Testis (tissue), 3 donors: ENCODE measurements around the gene PIWIL4. TPM values are rescaled to one million over a fixed set of nuclear protein-coding genes. Genes with fewer than 3 reads are reported as not detected.

ENCODE experiments used
- DNase-seq: peaks from one replicate; pipeline ENCODE4 v3.0.0-alpha.2; 2019
- H3K27ac ChIP-seq, 2 donors: fragments of 200-600 bp; sonication (generic); one replicate each; pipeline ENCODE4 v1.5.1; 2019
- H3K27me3 ChIP-seq: fragments of 200-600 bp; sonication (generic); one replicate; pipeline ENCODE4 v1.5.1; 2019
- H3K36me3 ChIP-seq: fragments of 200-600 bp; sonication (generic); one replicate; pipeline ENCODE4 v1.5.1; 2017; ENCODE audit warnings: low read depth; ENCODE audit errors: missing control alignments
- H3K4me1 ChIP-seq: fragments of 200-600 bp; sonication (generic); one replicate; pipeline ENCODE4 v1.5.1; 2019
- H3K4me3 ChIP-seq, 2 donors: fragments of 200-600 bp; sonication (generic); one replicate each; pipeline ENCODE4 v1.5.1; 2017 to 2019
- H3K9me3 ChIP-seq: fragments of 200-600 bp; sonication (generic); one replicate; pipeline ENCODE4 v1.5.1; 2017
- POLR2A ChIP-seq: fragments of 450-650 bp; IDR thresholded peaks from one replicate; pipeline ENCODE4 v1.6.1; 2017; ENCODE audit warnings: antibody characterized with exemption, mild to moderate bottlenecking, moderate library complexity
- WGBS, 2 donors: methylation state at CpG; one replicate each; pipeline ENCODE4 v1.1.5; 2018; 5-methylcytosine and 5-hydroxymethylcytosine counted together
- intact Hi-C: fragments of 100-400 bp; cut with DNase I; formaldehyde crosslinking; loops from one replicate; pipeline ENCODE4 v1.15.1; 2023; ENCODE audit warnings: low total_unique reads
- polyA plus RNA-seq: library from polyadenylated mRNA; stranded (reverse); fragments of 350-450 nt; fragmentation: Illumina TruSeq; extraction: RNeasy Lipid Tissue Mini Kit (QIAGEN cat#74804); gene quantifications from one replicate; pipeline ENCODE4 v1.2.3, GENCODE V29; 2014; ENCODE audit warnings: low read depth, low replicate concordance; ENCODE audit not compliant: insufficient read depth
- total RNA-seq, 2 donors: library from RNA; depleted of rRNA; stranded (reverse); fragments of >200 nt; gene quantifications; one replicate each; pipeline ENCODE4 v1.2.3, GENCODE V29; 2016
- TF ChIP-seq, protein P1 (sequence below), 3 experiments: fragments of 450-650 bp in 2 of 3; fragments of 200-600 bp in 1 of 3; sonication (generic) in 1 of 3; IDR thresholded peaks; one replicate each; pipeline ENCODE4 v1.5.1; 2016 to 2019; ENCODE audit warnings: antibody characterized with exemption in 3 of 3, mild to moderate bottlenecking in 2 of 3, moderate library complexity in 1 of 3

PIWIL4 gene
- total and polyA plus RNA-seq, 3 donors from 2014 or later: 19.9 to 30.2 (median 23.0) TPM

DNA sequence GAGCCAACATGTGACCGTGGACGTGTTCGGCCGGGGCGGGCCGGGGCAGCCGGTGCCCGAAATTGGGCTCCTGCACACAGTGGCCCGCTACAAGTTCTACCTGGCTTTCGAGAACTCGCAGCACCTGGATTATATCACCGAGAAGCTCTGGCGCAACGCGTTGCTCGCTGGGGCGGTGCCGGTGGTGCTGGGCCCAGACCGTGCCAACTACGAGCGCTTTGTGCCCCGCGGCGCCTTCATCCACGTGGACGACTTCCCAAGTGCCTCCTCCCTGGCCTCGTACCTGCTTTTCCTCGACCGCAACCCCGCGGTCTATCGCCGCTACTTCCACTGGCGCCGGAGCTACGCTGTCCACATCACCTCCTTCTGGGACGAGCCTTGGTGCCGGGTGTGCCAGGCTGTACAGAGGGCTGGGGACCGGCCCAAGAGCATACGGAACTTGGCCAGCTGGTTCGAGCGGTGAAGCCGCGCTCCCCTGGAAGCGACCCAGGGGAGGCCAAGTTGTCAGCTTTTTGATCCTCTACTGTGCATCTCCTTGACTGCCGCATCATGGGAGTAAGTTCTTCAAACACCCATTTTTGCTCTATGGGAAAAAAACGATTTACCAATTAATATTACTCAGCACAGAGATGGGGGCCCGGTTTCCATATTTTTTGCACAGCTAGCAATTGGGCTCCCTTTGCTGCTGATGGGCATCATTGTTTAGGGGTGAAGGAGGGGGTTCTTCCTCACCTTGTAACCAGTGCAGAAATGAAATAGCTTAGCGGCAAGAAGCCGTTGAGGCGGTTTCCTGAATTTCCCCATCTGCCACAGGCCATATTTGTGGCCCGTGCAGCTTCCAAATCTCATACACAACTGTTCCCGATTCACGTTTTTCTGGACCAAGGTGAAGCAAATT lies 21.7 kb upstream of the PIWIL4 start:
- Histone ChIP-seq H3K9me3 (no peaks in the 10 kb centered on the region), H3K27ac (peak overlapping the region in 1 of 2 donors; percentile 99), H3K4me3 (peak overlapping the region; percentile 72 to 86), H3K27me3 (no peaks in the 10 kb centered on the region), H3K4me1 (no peaks in the 10 kb centered on the region), H3K36me3 (no peaks in the 10 kb centered on the region)
- intact Hi-C loops: no loop called here
- no peak for TF ChIP-seq POLR2A
- TF ChIP-seq, protein P1, sequence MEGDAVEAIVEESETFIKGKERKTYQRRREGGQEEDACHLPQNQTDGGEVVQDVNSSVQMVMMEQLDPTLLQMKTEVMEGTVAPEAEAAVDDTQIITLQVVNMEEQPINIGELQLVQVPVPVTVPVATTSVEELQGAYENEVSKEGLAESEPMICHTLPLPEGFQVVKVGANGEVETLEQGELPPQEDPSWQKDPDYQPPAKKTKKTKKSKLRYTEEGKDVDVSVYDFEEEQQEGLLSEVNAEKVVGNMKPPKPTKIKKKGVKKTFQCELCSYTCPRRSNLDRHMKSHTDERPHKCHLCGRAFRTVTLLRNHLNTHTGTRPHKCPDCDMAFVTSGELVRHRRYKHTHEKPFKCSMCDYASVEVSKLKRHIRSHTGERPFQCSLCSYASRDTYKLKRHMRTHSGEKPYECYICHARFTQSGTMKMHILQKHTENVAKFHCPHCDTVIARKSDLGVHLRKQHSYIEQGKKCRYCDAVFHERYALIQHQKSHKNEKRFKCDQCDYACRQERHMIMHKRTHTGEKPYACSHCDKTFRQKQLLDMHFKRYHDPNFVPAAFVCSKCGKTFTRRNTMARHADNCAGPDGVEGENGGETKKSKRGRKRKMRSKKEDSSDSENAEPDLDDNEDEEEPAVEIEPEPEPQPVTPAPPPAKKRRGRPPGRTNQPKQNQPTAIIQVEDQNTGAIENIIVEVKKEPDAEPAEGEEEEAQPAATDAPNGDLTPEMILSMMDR (IDR thresholded peaks at IDR 0.05): no peak
- no peak for DNase-seq
- WGBS, 2 donors: 64 to 67% methylated on average over 28 to 39 of the region's 54 CpGs

DNA sequence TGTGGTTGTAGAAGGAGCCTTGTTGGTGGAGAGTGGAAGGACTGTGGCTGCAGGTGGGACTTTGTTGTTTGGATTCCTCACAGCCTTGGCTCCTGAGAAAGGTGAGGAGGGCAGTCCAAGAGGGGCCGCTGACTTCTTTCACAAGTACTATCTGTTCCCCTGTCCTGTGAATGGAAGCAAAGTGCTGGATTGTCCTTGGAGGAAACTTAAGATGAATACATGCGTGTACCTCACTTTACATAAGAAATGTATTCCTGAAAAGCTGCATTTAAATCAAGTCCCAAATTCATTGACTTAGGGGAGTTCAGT lies 21.1 kb upstream of the PIWIL4 start:
- DNase-seq: no peak
- intact Hi-C loops: no loop called here
- Histone ChIP-seq H3K27ac (no peak overlapping the region), H3K27me3 (no peaks in the 10 kb centered on the region), H3K4me1 (no peaks in the 10 kb centered on the region), H3K36me3 (no peaks in the 10 kb centered on the region), H3K9me3 (no peaks in the 10 kb centered on the region), H3K4me3 (no peak overlapping the region)
- TF ChIP-seq, protein P1 (IDR thresholded peaks at IDR 0.05): no peak
- TF ChIP-seq POLR2A: no peak
- 48 to 73% methylated on average over 2 of the region's 2 CpGs for WGBS, 2 donors

DNA sequence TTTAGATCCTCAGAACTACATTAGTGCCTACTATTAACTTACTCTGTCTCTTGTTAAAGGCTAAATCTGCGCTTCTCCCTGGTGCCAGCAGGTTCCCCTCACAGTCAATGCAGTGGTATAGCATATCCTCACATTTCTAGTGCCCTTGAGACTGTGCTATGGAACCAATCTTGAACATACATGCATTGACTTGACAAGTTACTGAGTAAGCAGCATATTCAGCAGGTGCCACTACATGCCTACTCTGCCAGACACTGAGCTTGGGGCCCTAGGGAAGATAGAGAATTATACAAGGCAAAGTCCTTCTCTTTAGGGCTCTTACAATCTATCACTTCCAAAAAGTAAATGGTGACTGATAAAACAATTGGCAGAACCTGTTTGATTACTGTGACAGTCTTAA lies 20.3 kb upstream of the PIWIL4 start:
- intact Hi-C loops: no loop called here
- no peak for DNase-seq
- Histone ChIP-seq H3K27me3 (no peaks in the 10 kb centered on the region), H3K4me3 (no peak overlapping the region), H3K36me3 (no peaks in the 10 kb centered on the region), H3K4me1 (no peaks in the 10 kb centered on the region), H3K27ac (no peak overlapping the region), H3K9me3 (no peaks in the 10 kb centered on the region)
- 82 to 90% methylated on average over 1 of the region's 1 CpG for WGBS, 2 donors
- no peak for TF ChIP-seq POLR2A
- TF ChIP-seq, protein P1 (IDR thresholded peaks at IDR 0.05): no peak

DNA sequence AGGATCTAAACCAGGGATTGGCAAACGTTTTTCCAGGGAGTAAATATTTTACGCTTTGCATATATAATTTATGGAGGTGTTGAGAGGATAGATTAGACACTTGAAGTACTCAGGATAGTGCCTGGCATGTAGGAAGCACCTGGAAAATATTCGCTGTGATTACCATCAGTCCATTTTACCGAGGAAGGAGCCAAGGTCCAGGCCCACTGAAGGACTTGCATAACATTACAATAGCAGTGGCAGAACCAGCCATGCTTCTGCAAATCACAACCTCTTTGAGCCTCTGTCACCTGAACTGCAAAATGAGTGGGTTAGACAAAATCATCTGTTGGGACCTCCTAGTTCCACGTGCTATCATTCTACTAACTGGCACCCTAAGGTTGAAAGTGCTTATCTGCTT lies 18.0 kb upstream of the PIWIL4 start:
- no peak for TF ChIP-seq POLR2A
- TF ChIP-seq, protein P1 (IDR thresholded peaks at IDR 0.05): no peak
- H3K27ac ChIP-seq: no peak overlapping the region
- H3K36me3 ChIP-seq: no peaks in the 10 kb centered on the region
- H3K27me3 ChIP-seq: no peaks in the 10 kb centered on the region
- no peaks in the 10 kb centered on the region for H3K4me1 ChIP-seq
- no peaks in the 10 kb centered on the region for H3K9me3 ChIP-seq
- no peak for DNase-seq
- WGBS, 2 donors: 75 to 77% methylated on average over 5 of the region's 5 CpGs
- intact Hi-C loops: no loop called here
- H3K4me3 ChIP-seq: no peak overlapping the region

DNA sequence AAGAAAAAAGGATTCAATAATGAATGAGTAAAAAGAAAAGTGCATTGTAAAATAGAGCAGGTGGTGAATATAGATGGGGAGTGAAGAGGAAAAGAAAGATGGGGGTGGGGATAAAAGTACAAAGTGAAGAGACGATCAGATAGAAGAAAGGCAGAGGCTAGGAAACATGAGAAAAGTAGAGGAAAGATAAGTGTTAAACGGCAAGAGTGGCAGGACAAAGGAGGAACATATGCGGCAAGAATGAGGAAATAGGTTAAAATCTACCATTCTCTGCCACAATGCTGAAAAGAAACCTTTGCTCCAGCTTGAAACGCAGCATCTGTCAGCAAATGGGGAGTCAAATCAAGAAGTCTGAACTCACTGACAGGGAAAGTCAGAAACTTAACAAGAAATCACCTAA lies 16.7 kb upstream of the PIWIL4 start:
- Histone ChIP-seq H3K36me3 (no peaks in the 10 kb centered on the region), H3K9me3 (no peaks in the 10 kb centered on the region)
- 71% methylated on average over 4 of the region's 4 CpGs for WGBS, 2 donors

More for the DNA sequence above, 16.7 kb upstream of the PIWIL4 start:
- Histone ChIP-seq H3K4me1 (no peaks in the 10 kb centered on the region), H3K4me3 (no peak overlapping the region), H3K27me3 (no peaks in the 10 kb centered on the region), H3K27ac (no peak overlapping the region)
- intact Hi-C loops: no loop called here
- DNase-seq: no peak
- TF ChIP-seq, protein P1 (IDR thresholded peaks at IDR 0.05): no peak
- no peak for TF ChIP-seq POLR2A
